ENCODE data around the gene SLIT2. TPM values are rescaled to one million over a fixed set of nuclear protein-coding genes. Genes with fewer than 3 reads are reported as not detected.

Gene SLIT2
- total RNA-seq, 4 donors from 2014 or later: 82.3 to 101 (median 92.0) TPM

- TF ChIP-seq CTCF (IDR thresholded peaks at IDR 0.05) (peak in 1 of 3 experiments; percentile 10), POLR2AphosphoS5 (IDR thresholded peaks at IDR 0.05) (peak in 1 of 2 donors; percentile 7), EP300 (IDR thresholded peaks at IDR 0.05) (no peak), POLR2A (IDR thresholded peaks at IDR 0.05; ENCODE audit: low read depth) (no peak)
- Histone ChIP-seq H3K36me3 (no peaks in the 10 kb centered on the region), H3K4me1 (peaks cover 21 to 70% (median 46%) of the 10 kb centered on the region in 4 donors), H3K27me3 (peaks cover 0 to 14% (median 3%) of the 10 kb centered on the region in 4 donors), H3K27ac (replicated peaks in 1 of 4) (peak overlapping the region; percentile 80 to 88 (median 86)), H3K4me3 (peak overlapping the region; percentile 78 to 89 (median 84)), H3K9me3 (no peaks in the 10 kb centered on the region)
- 4% methylated on average over 50 of the region's 72 CpGs for WGBS
- DNase-seq (ENCODE audit: extremely low spot score): no peak
- intact Hi-C loops (cut with DNase I): loop anchor here (5.0 kb wide), 1 partner anchor 163 kb away; no protein-coding TSS in a partner anchor
Measured at GRCh38 chr4:20254511-20255250, 3.0 kb downstream of the SLIT2 start.

GRCh38 chr4:20255251-20255586, 3.5 kb downstream of the SLIT2 start:
- Histone ChIP-seq H3K4me3 (peak overlapping the region; percentile 78 to 89 (median 84)), H3K27me3 (peaks cover 0 to 14% (median 3%) of the 10 kb centered on the region in 4 donors), H3K9me3 (no peaks in the 10 kb centered on the region), H3K36me3 (no peaks in the 10 kb centered on the region), H3K4me1 (peaks cover 21 to 75% (median 50%) of the 10 kb centered on the region in 4 donors), H3K27ac (replicated peaks in 1 of 4) (peak overlapping the region; percentile 80 to 88 (median 86))
- intact Hi-C loops (cut with DNase I): no loop called here
- no peak for DNase-seq (ENCODE audit: extremely low spot score)
- TF ChIP-seq POLR2AphosphoS5 (IDR thresholded peaks at IDR 0.05) (no peak), EP300 (IDR thresholded peaks at IDR 0.05) (no peak), CTCF (IDR thresholded peaks at IDR 0.05) (no peak), POLR2A (IDR thresholded peaks at IDR 0.05; ENCODE audit: low read depth) (no peak)
- 14% methylated on average over 8 of the region's 8 CpGs for WGBS

GRCh38 chr4:20255823-20256222, 4.1 kb downstream of the SLIT2 start:
- DNase-seq (ENCODE audit: extremely low spot score): no peak
- WGBS: 40% methylated on average over 4 of the region's 4 CpGs
- TF ChIP-seq POLR2AphosphoS5 (IDR thresholded peaks at IDR 0.05) (no peak), CTCF (IDR thresholded peaks at IDR 0.05) (no peak), POLR2A (IDR thresholded peaks at IDR 0.05; ENCODE audit: low read depth) (no peak), EP300 (IDR thresholded peaks at IDR 0.05) (no peak)
- no peaks in the 10 kb centered on the region for H3K9me3 ChIP-seq
- H3K27ac ChIP-seq (replicated peaks in 1 of 4): peak overlapping the region; percentile 80 to 88 (median 86)
- peak overlapping the region; percentile 78 to 89 (median 84) for H3K4me3 ChIP-seq
- H3K27me3 ChIP-seq: peaks cover 0 to 14% (median 3%) of the 10 kb centered on the region in 4 donors
- H3K4me1 ChIP-seq: peaks cover 18 to 74% (median 50%) of the 10 kb centered on the region in 4 donors
- intact Hi-C loops (cut with DNase I): no loop called here
- H3K36me3 ChIP-seq: no peaks in the 10 kb centered on the region

DNA sequence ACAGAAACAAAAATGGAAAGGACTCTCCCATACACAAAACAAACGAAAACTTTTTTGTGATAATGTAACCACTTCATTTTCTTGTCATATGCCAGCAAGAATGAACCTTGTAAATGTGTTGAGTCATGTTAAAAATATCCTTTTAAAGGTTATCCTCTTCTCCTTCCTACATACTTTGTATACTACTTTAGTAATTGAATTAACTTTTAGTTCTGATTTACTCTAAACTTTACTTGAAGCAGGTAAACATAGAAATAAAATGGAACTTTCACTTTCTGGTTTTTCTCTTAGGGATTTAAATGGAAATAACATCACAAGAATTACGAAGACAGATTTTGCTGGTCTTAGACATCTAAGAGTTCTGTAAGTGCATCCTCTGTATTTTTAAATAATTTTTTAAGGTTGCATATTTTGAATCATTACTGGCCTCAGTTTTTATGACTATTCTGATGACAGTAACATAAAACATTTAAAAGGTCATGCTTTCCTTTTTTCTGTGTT, 4.7 kb downstream of the SLIT2 start:
- Histone ChIP-seq H3K27ac (replicated peaks in 1 of 4) (peak overlapping the region; percentile 80 to 88 (median 86)), H3K4me3 (peak overlapping the region; percentile 78 to 89 (median 84)), H3K27me3 (peaks cover 0 to 14% (median 2%) of the 10 kb centered on the region in 4 donors), H3K36me3 (no peaks in the 10 kb centered on the region), H3K9me3 (no peaks in the 10 kb centered on the region), H3K4me1 (peaks cover 14 to 74% (median 50%) of the 10 kb centered on the region in 4 donors)
- no peak for TF ChIP-seq EP300 (IDR thresholded peaks at IDR 0.05)
- TF ChIP-seq CTCF (IDR thresholded peaks at IDR 0.05): no peak
- no peak for TF ChIP-seq POLR2A (IDR thresholded peaks at IDR 0.05; ENCODE audit: low read depth)
- TF ChIP-seq POLR2AphosphoS5 (IDR thresholded peaks at IDR 0.05): no peak
- no peak for DNase-seq (ENCODE audit: extremely low spot score)
- intact Hi-C loops (cut with DNase I): no loop called here
- 44% methylated on average over 2 of the region's 2 CpGs for WGBS

Data from esophagus muscularis mucosa (tissue), 4 donors.